ENCODE measurements around the gene STPG2. TPM values are rescaled to one million over a fixed set of nuclear protein-coding genes. Genes with fewer than 3 reads are reported as not detected.
A peak's percentile ranks its signal among the peaks of the same experiment; 100 is the strongest.

STPG2 gene
- total and polyA plus RNA-seq, 2 donors (not counting 3 experiments of a cell fraction or from before 2014, with no cell fraction given): not detected

DNA sequence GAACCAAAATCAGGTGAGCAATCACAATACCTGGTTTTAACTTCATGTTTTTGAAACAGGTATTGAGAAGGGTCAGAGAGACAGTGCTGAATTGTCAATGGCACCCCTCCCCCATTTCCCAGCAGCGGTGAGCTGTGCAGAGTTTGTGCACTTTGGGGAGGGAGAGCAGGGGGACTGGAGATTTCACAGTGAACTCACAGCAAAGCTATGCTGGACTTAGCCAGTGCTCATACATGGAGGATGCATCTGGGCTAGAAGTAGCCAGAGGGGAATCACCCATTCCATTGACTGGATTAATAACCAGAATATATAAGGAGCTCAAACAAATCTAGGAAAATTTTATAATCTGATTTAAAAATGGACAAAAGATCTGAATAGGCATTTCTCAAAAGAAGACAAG, 612.6 kb downstream of the STPG2 start:
- H3K4me1 ChIP-seq (ENCODE audit: control insufficient read depth, extremely low read depth, insufficient read depth, low read length): peaks cover 10% of the 10 kb centered on the region
- H3K9me3 ChIP-seq (replicated peaks; ENCODE audit: control insufficient read depth, insufficient read depth, low read length): no peaks in the 10 kb centered on the region
- H4K20me1 ChIP-seq (replicated peaks; ENCODE audit: control insufficient read depth, extremely low read depth, insufficient read depth, low read length): no peaks in the 10 kb centered on the region
- H3K9me1 ChIP-seq (replicated peaks; ENCODE audit: control insufficient read depth, extremely low read depth, insufficient read depth, low read length): no peaks in the 10 kb centered on the region
- dilution Hi-C loops (cut with MboI; ENCODE audit: extremely low pct_ligation_motif_present, low sequenced_read_pairs) (no loop called here), intact Hi-C loops (cut with micrococcal nuclease) (no loop called here)
- ChIA-PET POLR2A (no interaction called here), CTCF (interaction anchor here (0.9 to 1.4 kb wide), 4 partner anchors 23 to 190 kb away, joined by 3 to 4 read pairs (median 3); no protein-coding TSS in a partner anchor)
- FAIRE-seq (no peak), DNase-seq (ENCODE audit: low read depth, low spot score) (peak; percentile 61)
- BruUV-seq (replicated peaks): no TSS peak
- no peaks in the 10 kb centered on the region for H3K27me3 ChIP-seq (ENCODE audit: control insufficient read depth in 2 of 2, insufficient read depth in 2 of 2, low read length in 2 of 2)
- TF ChIP-seq EZH2 (IDR thresholded peaks at IDR 0.05; ENCODE audit: borderline replicate concordance, low read depth, low read length, severe bottlenecking) (no peak), JUN (IDR thresholded peaks at IDR 0.05; ENCODE audit: borderline replicate concordance, insufficient read depth, insufficient read length, low read depth) (no peak), FOS (IDR thresholded peaks at IDR 0.05; ENCODE audit: borderline replicate concordance, insufficient read depth, low read length) (no peak), MYC (IDR thresholded peaks at IDR 0.05; ENCODE audit: low read depth, low read length) (no peak), GATA2 (IDR thresholded peaks at IDR 0.05; ENCODE audit: insufficient read depth, insufficient read length, low read depth, low read length) (no peak), POLR2AphosphoS5 (IDR thresholded peaks at IDR 0.05; ENCODE audit: insufficient read depth, low read depth, low read length) (no peak), POLR2A (IDR thresholded peaks at IDR 0.05; ENCODE audit: low read depth, low read length) (no peak)
- TF ChIP-seq, protein P1, sequence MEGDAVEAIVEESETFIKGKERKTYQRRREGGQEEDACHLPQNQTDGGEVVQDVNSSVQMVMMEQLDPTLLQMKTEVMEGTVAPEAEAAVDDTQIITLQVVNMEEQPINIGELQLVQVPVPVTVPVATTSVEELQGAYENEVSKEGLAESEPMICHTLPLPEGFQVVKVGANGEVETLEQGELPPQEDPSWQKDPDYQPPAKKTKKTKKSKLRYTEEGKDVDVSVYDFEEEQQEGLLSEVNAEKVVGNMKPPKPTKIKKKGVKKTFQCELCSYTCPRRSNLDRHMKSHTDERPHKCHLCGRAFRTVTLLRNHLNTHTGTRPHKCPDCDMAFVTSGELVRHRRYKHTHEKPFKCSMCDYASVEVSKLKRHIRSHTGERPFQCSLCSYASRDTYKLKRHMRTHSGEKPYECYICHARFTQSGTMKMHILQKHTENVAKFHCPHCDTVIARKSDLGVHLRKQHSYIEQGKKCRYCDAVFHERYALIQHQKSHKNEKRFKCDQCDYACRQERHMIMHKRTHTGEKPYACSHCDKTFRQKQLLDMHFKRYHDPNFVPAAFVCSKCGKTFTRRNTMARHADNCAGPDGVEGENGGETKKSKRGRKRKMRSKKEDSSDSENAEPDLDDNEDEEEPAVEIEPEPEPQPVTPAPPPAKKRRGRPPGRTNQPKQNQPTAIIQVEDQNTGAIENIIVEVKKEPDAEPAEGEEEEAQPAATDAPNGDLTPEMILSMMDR (IDR thresholded peaks at IDR 0.05; ENCODE audit: extremely low read depth in 1 of 2, insufficient read depth in 1 of 2, low read depth in 1 of 2, low read length in 2 of 2): no peak
- TF ChIP-seq, protein P2, sequence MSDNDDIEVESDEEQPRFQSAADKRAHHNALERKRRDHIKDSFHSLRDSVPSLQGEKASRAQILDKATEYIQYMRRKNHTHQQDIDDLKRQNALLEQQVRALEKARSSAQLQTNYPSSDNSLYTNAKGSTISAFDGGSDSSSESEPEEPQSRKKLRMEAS (IDR thresholded peaks at IDR 0.05; ENCODE audit: insufficient read depth, insufficient read length): no peak
- H3K9ac ChIP-seq (replicated peaks; ENCODE audit: extremely low read depth, insufficient read depth, low read length): no peak overlapping the region
- H3K4me3 ChIP-seq (replicated peaks in 1 of 3; ENCODE audit: insufficient read depth in 1 of 3, low read depth in 1 of 3, low read length in 3 of 3): no peak overlapping the region
- no peak overlapping the region for H2AFZ ChIP-seq (ENCODE audit: low read depth, low read length)
- H3K36me3 ChIP-seq (ENCODE audit: control insufficient read depth in 2 of 2, extremely low read depth in 1 of 2, insufficient read depth in 2 of 2, low read length in 2 of 2): no peaks in the 10 kb centered on the region
- H3K79me2 ChIP-seq (ENCODE audit: control insufficient read depth, insufficient read depth, low read length): no peaks in the 10 kb centered on the region
- no peak overlapping the region for H3K27ac ChIP-seq (ENCODE audit: insufficient read depth, low read depth, low read length)
- H3K4me2 ChIP-seq (ENCODE audit: insufficient read depth, low read length): no peak overlapping the region

Measured in endothelial cell of umbilical vein (primary cell).